Smooth muscle cell of bladder (primary cell): ENCODE data around the gene TGIF2. TPM values are rescaled to one million over a fixed set of nuclear protein-coding genes. Genes with fewer than 3 reads are reported as not detected.

Source experiments
- total RNA-seq: library from RNA; depleted of rRNA; stranded (reverse); fragments of >200 nt; gene quantifications from 2 replicates; pipeline ENCODE4 v1.2.3, GENCODE V29; 2014

TGIF2 gene
- 5.1 and 7.7 TPM in 2 replicates for total RNA-seq

GRCh38 chr20:36573103-36573797, at the start of gene TGIF2:
Gene TGIF2 (plus strand): TSS chr20:36573597. CDS start chr20:36578775, 5,178 bp downstream.

DNA sequence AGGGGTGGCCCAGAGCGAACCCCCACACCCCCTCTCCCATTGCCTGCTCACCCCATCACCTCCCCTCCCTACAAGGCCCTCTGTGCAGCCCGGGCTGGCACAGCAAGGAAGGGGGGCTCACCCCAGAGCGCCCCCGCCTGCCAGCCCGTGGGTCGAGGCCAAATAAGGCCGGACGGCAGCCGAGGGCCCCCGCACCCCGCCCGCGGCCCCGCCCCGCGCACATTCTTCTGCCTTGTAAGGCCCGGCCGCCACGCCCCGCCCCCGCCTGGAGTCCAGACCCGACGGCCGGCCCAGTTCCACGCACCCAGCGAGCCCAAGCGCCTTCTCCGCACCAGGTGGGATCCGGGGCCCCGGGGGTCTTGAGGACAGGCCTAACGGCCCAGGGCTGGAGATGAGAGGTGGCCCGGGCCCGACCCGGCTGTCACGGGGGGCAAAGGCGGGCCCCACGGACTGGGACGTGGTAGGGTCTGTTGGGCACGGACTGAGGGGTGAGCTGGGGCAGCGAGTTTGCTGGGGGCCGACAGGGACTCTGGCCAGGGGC, 32.1 kb upstream of the TGIF2 start, which contains the start of gene MYL9:
Gene MYL9, plus strand, starts transcription at position 293 of the 541 bp plus-strand sequence. CDS start 3,366 bp downstream, outside the sequence.

DNA sequence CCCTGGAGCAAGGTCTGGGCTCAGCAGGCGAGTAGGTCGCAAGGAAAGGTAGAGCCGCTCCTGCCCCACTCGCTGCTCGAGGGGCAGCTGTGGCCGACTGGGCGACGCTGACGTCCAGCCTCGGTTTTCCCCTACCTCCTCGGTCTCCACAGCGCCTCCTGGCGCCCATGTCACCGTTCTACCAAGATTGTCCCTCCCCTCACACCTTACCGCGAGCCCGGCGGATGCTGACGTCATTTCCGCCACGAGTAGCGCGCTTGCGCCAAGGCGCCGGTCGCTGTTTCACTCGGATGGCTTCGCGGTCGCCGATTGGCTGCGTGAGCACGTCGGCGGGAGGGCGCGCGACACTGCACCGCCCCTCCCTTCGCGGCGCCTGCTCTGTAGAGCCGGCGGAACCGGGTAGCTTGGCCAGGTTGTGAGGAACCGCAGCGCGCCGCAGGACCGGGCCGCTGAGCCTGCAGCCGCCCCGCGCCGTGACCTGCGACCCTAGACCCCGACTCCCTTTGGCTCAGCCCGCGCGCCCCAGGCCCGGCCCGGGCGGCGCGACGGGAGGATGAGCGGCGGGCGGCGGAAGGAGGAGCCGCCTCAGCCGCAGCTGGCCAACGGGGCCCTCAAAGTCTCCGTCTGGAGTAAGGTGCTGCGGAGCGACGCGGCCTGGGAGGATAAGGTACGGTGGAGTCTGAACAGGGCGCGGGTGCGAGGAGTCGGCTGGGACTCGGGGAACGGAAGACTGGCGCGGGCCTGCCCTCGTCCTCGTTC, 32.2 kb downstream of the TGIF2 start, which contains the start of gene RAB5IF:
Gene RAB5IF, plus strand, starts transcription at position 381 of the 759 bp plus-strand sequence. Its CDS starts 173 bp downstream, at position 554.

Other genes with a start within 250 kb of the TGIF2 start
- gene MYL9, start 32.1 kb upstream of the TGIF2 start, total RNA-seq: 6.8 and 13.9 TPM in 2 replicates
- gene RAB5IF, start 32.2 kb downstream of the TGIF2 start, total RNA-seq: 64.3 and 74.1 TPM in 2 replicates
- gene SLA2, start 72.6 kb downstream of the TGIF2 start, total RNA-seq: not detected in 2 replicates
- gene NDRG3, start 172.5 kb downstream of the TGIF2 start, total RNA-seq: 17.8 and 18.6 TPM in 2 replicates
- 5.5 and 6.4 TPM in 2 replicates for gene DSN1, start 200.2 kb downstream of the TGIF2 start, total RNA-seq